Panc1 (cell line): ENCODE results near the gene PTK6.

Experiments used
- TF ChIP-seq, protein P1 (sequence below): fragments of 450-650 bp; IDR thresholded peaks from 2 replicates; pipeline ENCODE4 v1.5.1; 2017; ENCODE audit warnings: mild to moderate bottlenecking
- TF ChIP-seq, protein P2 (sequence below), 2 experiments: IDR thresholded peaks; 2 replicates each; pipeline ENCODE4 v1.6.1; 2011 to 2012; ENCODE audit warnings: low read depth in 2 of 2, control low read depth in 1 of 2, low read length in 1 of 2, mild to moderate bottlenecking in 1 of 2, moderate library complexity in 1 of 2; ENCODE audit not compliant: insufficient read depth in 1 of 2

DNA sequence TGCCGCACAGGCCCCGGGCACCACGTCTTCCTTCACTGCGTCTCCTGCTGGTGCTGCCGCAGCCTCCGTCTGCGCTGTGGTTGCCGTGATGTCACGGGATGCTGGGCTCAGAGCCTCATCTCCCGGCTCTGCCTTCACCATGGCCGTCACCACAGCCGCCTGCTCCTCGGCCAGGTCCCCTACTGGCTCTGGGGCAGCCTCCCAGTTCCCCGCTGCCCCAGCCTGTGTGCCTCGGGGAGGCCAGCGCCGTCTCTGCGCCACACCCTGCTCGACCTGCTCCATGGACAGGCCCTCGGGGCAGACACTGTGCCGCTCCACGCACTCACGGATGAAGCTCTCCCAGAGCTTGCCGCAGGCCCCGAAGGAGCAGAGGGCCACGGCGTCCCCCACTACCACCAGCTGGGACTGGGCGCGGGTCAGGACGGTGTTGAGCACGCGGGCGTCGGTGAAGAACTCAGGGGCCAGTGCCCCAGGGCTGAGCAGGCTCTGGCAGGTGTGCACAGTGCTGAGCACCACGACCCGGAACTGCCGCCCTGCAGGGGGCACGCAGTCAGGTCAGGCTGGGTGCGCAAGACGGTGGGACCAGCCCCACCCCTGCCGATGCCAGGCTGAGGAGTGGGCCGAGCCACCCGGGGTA lies 28.6 kb upstream of the PTK6 start:
- TF ChIP-seq, protein P1, sequence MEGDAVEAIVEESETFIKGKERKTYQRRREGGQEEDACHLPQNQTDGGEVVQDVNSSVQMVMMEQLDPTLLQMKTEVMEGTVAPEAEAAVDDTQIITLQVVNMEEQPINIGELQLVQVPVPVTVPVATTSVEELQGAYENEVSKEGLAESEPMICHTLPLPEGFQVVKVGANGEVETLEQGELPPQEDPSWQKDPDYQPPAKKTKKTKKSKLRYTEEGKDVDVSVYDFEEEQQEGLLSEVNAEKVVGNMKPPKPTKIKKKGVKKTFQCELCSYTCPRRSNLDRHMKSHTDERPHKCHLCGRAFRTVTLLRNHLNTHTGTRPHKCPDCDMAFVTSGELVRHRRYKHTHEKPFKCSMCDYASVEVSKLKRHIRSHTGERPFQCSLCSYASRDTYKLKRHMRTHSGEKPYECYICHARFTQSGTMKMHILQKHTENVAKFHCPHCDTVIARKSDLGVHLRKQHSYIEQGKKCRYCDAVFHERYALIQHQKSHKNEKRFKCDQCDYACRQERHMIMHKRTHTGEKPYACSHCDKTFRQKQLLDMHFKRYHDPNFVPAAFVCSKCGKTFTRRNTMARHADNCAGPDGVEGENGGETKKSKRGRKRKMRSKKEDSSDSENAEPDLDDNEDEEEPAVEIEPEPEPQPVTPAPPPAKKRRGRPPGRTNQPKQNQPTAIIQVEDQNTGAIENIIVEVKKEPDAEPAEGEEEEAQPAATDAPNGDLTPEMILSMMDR = no peak
- TF ChIP-seq, protein P2, sequence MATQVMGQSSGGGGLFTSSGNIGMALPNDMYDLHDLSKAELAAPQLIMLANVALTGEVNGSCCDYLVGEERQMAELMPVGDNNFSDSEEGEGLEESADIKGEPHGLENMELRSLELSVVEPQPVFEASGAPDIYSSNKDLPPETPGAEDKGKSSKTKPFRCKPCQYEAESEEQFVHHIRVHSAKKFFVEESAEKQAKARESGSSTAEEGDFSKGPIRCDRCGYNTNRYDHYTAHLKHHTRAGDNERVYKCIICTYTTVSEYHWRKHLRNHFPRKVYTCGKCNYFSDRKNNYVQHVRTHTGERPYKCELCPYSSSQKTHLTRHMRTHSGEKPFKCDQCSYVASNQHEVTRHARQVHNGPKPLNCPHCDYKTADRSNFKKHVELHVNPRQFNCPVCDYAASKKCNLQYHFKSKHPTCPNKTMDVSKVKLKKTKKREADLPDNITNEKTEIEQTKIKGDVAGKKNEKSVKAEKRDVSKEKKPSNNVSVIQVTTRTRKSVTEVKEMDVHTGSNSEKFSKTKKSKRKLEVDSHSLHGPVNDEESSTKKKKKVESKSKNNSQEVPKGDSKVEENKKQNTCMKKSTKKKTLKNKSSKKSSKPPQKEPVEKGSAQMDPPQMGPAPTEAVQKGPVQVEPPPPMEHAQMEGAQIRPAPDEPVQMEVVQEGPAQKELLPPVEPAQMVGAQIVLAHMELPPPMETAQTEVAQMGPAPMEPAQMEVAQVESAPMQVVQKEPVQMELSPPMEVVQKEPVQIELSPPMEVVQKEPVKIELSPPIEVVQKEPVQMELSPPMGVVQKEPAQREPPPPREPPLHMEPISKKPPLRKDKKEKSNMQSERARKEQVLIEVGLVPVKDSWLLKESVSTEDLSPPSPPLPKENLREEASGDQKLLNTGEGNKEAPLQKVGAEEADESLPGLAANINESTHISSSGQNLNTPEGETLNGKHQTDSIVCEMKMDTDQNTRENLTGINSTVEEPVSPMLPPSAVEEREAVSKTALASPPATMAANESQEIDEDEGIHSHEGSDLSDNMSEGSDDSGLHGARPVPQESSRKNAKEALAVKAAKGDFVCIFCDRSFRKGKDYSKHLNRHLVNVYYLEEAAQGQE (IDR thresholded peaks at IDR 0.05; ENCODE audit: insufficient read depth in 1 of 2, low read depth in 2 of 2, low read length in 1 of 2) = no peak
